HG03457 (cell line): ENCODE measurements around the gene LRRIQ4.

ENCODE experiments used
- ATAC-seq: cut with Tn5 transposase; IDR thresholded peaks from one replicate; pipeline ENCODE4 v1.9.1; 2021; ENCODE audit warnings: moderate number of reproducible peaks; ENCODE audit not compliant: unreplicated experiment

Gene LRRIQ4

DNA sequence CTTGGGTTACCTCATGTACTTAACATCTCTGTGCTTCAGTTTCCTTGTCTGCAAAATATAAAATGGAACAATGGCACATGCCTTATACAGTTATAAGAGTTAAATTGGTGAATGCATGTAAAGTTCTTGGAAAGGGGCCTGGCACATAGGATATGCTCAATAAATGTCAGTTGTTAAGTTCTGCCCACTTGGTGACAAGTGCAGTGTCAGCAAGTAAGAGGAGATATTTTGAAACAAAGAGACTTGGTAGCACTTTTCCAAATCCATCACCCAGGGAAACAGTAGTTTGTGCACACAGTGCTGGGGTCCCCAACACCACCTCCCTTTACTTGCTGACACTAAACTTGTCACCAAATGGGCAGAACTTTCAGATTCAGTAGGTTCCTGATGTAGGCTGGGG lies 37.9 kb downstream of the LRRIQ4 start:
- no peak for ATAC-seq

DNA sequence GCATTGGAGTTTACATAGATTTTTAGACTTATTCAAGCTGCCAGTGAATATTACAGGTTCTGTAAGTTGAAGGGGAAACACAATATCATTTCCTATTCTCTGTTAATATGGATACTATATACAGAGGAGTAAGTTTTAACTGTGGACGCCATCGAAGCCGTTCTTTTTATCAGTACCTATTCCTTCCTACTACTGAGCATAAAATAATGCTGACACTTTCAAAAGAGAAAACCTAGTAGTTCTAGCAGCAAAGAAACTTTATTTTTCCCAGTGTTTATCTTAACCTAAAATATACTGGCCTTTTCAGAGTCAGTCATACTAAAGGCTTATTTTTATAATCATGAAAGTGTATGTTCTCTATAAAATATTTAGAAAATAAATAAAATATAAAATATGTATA lies 42.8 kb downstream of the LRRIQ4 start:
- no peak for ATAC-seq

DNA sequence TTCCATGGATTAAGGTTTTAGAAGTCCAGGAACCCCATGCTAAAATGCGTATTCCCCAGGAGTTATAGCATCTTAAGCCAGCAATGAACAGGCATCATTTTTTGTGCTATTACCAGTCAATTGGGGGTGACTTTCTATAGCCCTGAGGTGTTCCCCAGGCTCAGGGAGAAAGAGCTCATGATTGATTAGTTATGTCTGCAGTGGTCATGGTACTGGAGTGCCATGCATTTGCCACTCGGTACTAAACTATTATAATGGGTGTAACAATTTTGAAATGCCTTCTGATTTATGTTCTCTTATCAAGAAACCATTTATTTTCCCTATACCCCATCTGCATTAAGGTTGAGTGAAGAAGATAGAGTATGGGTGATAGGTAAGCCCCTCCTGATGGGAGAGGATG lies 45.1 kb downstream of the LRRIQ4 start:
- ATAC-seq: no peak

DNA sequence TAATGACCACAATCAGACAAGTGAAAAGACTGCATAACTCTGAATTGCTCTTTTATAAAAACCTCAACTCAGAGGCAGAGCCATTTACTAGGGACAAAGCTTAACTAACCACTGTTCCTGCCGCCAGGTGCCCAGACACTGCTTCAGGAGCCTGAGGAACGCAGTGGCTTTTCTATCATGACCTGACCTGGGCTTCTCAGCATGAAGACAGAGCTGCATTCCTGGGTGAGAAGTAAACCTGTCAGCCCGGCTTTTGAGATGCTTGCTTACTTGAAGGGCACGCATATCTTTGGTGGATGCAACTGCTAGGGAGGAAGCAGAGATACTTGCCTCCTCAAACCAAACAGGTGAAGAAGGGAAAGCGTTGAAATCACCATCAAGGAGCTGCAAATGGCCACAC lies 49.2 kb downstream of the LRRIQ4 start:
- ATAC-seq: no peak

DNA sequence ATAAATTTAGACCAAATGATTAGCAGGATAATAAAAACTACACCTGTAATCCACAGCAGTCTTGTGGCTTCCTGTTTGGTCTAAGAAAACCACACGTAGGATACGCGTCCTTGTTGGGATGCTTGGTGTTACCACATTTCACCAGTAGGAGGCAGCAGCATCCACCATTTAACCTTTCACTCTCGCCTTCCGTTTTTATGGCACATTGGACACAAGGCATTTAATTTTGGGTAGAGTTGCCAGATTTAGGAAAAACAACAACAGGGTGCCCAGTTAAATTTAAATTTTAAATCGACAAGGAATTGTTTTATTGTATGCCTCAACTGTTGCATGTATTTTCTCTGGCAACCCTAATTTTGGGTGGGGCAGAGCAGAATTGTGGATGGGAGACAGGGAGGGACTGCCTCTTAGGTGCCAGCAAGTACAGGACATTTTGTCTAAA lies 50.8 kb downstream of the LRRIQ4 start:
- ATAC-seq: peak; percentile 59

DNA sequence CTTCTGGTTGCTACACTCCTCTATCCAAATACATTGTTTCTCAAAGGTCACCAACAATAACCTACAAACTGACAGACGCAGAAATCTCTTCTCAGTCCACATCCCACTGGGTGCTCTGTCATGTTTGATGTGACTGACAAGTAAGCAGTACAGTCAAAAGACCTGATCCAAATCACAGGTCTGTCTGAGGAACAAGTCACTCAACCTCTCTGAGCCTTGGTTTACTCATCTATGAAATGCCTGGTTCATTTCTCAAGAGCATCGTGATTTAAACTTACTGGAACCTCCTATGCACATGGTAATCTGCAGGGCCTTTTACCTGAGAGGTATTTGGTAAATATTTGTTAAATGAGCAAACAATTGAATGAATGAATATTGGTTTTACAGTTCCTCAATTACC lies 51.6 kb downstream of the LRRIQ4 start:
- ATAC-seq: no peak

DNA sequence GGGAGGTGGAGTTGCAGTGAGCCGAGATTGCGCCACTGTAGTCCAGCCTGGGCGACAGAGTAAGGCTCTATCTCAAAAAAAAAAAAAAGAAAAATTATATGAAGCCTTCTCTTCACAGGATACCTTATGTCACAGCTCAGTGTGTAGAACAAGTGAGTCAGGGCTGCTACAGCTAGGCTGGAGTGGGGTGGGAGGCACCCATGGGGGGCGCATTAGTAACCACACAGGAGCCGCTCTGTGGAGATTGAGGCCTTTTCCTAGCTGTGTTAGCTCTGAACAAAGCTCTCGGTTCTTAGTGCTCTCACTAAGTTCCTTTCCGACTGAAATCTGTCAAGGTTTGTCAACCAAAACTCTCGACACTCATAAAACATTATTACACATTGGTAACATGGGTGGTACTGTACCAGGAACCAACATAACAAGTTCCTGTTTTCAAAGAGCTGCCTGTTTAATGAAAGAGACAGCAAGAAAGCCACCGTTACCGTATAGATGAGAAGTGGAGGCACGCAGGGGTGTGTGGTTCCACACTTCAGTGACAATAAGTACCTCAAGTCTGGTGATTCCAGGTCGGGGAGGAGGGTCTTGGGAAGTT lies 52.6 kb downstream of the LRRIQ4 start:
- ATAC-seq: no peak

DNA sequence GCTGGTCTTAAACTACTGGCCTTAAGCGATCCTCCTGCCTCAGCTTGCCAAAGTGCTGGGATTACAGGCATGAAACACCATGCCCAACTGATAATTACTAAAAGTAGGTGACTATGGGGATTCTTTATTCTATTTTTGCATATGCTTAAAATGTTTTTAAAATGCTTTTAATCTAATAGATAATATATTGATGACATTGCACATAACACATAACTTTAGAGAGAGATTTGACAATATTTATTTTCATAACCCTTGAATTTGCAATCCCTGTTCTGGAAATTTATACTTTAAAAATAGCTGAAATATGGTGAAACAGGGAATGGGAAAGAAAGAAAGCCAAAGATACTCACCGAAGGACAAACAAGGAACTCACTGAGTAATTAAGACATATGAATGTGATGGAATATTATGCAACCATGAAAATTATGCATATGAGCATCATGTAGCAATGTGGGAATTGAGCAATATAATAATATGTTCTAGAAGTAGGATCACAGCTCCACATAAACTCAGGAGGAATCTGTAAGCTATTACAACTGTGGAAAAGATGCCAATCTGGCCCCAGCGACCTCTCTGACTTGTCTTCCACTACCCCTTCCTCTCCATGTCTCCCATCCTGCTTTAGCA lies 55.0 kb downstream of the LRRIQ4 start:
- ATAC-seq: no peak

DNA sequence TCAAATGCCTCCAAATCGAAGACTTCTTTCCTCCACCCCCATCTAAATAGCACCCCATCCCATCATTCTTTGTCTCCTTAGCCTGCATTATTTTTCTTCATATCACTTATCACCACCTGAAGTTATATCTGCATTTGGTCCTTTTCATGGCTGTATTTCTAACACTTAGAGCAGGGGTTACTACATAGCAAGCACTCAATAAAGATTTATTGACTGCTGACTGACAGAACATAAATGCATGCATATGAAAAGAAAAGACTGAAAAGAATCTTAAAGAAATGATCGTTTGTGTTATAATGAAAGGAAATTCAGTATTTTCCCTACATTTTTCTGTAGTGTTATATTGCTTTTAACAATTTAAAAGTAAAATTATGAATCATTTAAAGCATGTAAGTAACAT lies 55.7 kb downstream of the LRRIQ4 start:
- no peak for ATAC-seq

DNA sequence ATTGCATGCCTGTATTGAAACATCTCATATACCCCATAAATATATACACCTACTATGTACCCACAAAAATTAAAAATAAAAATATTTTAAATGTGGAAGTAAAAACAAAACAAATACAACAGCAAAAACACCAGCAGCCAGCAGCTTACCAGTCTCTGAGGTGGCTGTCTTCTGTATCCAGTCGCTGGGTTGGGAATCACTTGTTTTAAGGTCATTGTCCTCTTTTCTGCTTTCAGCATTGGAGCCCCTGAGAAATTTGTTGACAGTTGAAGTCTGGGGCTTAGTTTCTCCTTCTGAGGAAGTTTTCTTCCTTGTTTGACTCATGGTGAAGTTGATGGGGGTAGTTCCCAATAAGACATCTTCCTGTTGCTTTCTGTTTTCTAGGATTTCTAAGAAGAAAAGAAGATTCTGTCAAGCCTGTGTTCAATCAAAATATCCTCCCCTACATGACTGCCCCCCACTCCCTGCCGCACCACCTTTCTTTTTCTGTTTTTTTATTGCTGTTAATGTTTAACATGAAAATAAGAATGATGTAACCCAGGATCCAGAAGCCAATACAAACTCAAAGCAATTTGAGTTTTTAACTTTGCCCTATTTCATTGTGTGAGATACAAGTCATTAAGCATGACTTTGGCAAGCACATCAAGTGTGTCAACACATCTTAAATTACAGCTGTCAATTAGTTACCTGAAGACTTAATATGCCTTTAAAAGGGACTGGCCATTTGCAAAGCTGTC lies 57.0 kb downstream of the LRRIQ4 start, which contains the start of gene LRRC31:
TSS of gene LRRC31 (minus strand) at position 452 of the 737 bp plus-strand sequence. CDS start at position 324, 128 bp downstream.
- no peak for ATAC-seq

DNA sequence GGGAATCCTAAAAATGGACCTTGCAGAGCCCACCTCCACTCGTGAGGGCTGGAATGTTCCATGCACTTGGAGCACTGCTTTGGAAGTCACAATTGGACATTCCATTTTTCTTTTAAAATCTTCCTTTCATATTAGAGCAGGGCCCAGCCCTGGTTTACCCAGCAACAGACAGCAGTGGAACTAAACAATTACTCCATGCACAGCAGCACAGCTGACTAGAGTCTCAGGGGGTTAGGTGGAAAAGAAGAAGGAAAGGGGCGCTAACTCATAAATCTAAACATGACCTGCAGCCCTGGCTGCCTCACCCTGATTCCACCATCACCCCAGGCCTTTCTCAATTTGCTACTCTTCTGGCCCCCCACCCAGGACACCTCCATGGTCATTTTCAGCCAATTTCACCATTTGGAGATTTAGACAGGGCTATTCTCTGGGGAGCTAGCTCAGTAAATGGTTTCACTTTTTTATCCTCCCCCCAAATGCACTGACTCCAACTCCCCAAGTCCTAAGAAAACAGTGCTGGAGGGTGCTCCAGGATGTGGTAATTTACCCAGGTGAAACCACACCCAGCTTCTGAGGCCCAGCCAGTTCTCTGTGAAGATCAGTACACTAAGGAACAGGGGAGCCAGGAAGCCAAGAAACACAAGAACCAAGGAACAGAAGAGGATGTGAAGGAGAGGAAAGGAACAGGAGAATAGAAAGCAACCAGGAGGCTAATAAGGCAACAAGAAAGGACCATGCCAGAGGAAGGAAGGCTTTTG lies 58.6 kb downstream of the LRRIQ4 start:
- ATAC-seq: no peak

DNA sequence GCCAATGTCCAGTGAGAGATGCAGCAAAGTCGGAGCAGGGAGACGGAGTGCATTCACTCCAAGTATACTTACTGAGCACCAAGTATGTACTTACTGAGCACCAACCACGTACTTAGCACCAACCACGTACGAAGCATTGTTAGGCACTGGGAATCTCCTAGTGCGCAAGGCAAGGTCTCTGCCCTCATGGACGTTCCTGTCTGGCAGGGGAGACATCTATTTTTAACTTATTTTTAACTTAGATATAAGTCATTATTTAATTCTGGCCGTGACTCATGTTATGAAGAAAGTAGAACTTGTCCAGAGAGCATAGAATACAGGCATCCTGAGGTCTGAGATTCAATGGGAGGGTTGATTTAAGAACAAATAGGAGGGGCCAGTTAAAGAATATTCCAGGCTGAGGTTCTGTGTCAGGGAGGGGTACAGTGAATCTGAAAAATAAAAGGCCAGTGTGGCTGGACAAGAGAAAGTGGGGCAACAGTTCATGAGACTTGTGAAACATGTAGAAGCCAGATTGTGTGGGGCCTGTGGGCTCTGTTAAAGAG lies 66.4 kb downstream of the LRRIQ4 start:
- ATAC-seq: no peak

DNA sequence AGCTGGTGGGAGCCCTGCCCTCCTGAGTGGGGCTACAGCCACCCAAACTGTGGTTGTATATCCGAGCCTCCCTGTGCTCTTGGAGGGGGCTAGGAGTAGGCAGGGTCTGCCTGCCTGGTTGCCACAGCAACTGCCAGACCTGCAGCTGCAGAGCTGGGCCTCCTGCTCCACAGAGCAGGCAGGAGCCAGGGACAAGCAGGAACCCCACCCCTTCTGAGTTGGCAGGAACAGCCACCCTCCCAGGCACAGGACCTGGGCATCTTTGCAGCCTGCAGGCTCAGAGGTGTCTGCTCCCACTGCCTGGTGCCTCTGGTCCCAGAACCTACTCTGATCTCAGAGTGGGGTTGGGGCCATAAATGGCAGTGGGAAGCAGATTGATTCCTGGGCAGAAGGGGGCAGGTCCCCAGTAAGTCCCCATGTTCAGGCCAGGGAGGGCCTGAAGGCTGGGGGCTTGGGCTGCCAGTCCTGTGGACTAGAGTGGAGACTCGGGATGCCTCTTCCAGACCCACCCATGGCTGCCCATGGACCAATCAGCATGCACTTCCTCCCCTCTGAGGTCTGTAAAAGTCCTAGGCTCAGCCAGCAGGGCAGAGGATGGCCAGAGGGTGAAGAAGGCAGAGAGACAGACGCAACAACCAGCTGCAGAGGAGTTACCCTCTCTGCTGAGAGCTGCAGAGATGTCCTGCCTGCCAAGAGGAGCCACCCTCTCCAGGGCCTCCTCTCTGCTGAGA lies 67.3 kb downstream of the LRRIQ4 start:
- no peak for ATAC-seq

DNA sequence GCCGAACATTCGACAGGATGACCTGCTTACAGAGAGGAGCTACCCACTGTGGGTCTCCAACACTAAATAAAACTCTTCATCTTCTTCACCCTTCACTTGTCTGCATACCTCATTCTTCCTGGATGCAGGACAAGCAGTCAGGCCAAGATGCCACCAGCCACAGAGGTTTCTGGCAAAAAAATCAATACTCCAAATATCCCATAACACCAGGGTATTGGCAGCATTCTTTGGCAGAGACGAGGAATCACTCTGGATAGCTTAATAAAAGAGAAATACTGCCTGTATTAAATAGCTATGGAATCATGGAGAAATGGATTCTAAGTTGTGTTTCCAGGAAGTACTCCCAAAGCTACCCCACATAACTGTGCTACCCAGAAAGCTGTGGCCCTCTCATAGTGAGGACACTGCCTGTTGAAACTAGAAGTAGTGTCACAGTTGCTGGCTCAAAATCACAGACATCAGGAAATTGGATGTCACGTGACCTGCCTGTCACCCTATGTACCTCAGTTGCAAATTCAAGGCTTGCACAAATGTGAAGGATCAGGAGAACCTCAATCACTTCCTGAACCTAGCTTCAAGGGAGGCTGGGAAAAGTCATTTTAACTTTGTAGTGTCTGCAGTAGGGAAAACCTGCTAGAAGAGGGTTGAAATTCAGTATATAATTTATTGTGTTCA lies 68.0 kb downstream of the LRRIQ4 start:
- no peak for ATAC-seq

DNA sequence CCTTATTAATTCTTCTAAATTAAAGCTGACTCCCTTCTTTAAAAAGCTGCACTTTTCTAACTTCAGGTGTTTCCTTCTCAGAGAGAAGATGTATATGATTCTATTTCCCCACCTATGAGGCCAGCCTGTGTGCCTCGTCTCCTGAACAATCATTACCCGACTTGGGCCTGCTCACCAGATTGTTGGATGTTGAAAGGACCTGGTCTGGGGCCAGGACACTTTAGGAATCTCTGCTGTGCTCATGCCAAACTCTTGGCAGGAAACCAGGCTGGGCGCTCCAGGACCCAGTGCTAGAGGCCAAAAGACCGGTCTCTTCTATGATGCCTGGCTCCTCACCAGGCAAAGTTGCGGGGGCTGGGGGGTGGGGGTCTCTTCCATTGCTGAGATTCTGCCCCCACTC lies 74.0 kb downstream of the LRRIQ4 start:
- ATAC-seq: no peak
